HG02981 (cell line): ENCODE measurements around the gene BPIFB2.
"Not testable (repeated sequence)": the region's sequence is repeated elsewhere in the genome, so short reads cannot be mapped to it uniquely, and the experiment has no call there.

ENCODE experiments used
- ATAC-seq: cut with Tn5 transposase; IDR thresholded peaks from one replicate; pipeline ENCODE4 v1.9.1; 2021; ENCODE audit warnings: mild to moderate bottlenecking, moderate library complexity; ENCODE audit not compliant: unreplicated experiment

Gene BPIFB2

DNA sequence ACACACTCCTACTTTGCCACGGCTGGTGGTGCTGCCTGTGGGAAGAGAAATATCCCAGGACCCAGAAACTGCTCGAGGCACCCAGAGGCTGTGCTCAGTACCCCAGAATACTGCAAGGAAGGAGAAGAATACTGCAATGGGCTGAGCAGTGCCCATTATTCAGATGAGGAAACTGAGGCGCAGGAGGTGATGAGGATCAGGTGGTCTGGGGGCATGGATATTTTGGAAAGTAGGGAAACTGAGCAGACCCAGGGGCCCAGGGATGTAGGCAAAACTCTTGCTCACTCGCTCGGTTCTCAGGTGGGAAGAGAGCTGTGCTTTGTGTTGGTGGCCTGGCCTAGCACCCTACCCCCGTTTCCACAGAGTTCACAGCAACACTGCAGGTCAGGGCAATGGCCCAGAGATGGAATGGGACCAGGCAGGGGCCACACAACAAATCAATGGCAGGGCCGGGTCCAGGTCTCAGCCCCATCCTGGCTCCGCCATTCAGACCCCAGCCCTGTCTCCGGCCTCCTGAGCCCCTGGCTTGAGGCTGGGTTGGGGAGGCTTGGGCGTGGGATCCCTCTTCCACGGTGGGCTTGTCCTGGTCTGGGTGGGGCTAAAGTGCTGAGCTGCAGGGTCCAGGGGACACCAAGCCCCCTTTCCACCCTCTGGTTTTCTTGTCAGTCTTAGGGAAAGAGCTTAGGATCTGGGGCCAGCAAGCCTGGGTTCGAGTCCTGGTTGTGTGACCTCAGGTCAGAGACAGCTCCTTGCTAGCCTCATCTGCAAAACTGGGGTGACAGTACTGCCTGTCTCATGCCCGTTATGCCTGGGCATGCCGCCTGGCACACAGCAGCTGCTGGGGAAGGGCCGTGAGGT, 37.2 kb upstream of the BPIFB2 start:
- ATAC-seq, result no peak

DNA sequence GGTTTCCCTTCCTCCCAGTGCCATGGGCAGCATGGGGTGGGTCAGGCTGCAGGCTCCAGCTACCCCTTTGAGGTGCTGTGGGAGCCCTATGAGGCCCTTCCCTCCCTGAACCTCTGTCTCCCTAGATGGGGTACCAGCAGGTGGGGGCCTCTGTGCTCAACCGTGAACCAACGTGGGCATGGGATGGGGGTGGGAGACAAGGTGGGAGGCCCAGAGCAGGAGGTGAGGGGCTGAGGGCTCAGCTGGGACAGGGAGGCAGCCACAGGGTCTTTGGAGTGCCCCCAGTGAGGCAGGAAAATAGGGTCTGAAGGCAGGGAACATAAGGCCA, 36.6 kb upstream of the BPIFB2 start:
- no peak for ATAC-seq

DNA sequence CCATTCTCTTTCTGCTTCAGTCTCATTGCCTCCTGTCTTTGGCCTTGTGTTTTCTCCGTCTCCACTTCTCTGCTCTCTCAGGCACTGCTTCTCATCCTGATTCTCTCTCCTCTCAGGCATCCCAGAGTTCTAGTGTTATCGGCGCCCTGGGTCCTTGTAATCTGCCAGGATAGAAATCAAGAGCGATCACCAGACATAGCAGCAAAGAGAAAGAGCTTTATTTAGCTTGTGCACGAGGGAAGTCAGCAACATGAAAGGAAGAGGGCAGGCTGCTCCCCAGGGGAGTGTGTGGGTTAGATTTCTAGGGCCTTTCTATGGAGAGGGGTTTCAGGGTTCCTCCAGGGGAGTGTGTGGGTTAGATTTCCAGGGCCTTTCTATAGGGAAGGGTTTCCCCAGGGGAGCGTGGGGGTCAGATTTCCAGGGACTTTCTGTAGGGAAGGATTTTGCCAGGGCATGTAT, 35.8 kb upstream of the BPIFB2 start:
- no peak for ATAC-seq

DNA sequence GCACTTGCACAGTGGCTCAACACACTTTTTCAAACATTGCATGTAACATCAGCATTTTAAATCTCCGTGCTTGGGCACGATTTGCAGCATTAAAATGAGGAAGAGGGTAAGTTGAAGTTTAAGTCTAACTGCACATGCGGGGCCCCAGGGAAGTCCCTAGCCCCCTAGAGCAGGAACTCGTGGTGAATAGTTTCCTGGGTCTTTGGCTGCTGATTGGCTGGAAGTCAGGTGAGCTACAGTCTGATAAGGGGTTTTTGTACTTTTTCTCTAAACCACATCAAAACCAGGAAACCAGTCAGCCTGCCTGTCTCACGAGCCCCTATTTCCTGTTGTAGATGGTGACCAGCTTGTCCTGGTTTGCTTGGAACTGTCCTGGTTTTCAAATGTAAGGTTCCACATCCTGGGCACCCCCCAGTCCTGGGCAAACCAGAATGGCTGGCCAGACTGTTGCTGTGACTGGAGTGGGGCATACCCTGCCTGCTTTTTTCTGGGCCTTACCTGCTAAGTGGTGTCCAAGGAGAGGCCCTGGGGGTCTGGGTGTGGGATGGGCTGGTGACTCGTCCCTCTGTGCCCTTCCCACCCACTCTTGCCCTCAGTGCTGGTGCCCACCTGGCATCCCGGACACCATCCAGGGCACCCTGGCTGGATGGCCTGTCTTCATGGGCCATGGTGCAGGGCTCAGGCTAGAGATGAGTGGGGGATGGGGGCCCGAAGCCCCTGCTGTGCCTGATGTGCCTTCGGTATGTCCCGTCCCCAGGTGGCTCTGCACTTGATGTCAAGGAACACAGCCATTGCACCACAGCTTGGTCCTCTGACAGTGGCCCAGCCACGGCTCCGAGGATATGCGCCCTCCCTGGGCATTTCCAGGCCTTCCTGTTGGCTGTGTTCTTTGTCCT, 35.1 kb upstream of the BPIFB2 start:
- ATAC-seq, result peak; percentile 78

DNA sequence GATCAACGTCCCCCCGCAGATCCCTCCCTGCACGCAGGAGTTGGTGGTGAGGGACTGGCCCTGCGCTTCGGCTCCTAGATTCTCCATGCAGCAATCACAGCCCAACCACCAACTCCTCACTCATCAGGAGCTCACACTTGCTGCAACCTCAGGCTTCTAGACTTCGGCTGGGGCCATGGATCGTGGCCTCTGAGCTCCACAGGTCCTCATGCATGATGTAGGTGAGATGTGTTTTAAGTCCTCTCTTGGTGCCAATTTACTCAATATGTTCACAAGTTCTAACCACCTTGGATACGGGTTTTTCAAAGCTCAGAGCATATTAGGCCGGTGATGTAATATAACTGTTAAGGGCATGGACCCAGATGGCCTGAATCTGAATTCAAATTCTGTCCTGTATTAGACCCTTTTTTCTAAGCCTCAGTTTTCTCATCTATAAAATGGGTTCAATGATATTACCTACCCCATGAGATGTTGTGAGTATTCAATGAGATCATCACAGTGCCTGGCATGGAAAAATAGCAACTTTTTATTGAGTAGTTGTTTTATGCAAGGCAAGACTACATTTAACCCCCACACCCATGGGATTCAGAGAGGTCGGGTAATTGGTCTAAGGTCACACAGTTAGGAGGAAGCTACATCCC, 34.3 kb upstream of the BPIFB2 start:
- no peak for ATAC-seq

DNA sequence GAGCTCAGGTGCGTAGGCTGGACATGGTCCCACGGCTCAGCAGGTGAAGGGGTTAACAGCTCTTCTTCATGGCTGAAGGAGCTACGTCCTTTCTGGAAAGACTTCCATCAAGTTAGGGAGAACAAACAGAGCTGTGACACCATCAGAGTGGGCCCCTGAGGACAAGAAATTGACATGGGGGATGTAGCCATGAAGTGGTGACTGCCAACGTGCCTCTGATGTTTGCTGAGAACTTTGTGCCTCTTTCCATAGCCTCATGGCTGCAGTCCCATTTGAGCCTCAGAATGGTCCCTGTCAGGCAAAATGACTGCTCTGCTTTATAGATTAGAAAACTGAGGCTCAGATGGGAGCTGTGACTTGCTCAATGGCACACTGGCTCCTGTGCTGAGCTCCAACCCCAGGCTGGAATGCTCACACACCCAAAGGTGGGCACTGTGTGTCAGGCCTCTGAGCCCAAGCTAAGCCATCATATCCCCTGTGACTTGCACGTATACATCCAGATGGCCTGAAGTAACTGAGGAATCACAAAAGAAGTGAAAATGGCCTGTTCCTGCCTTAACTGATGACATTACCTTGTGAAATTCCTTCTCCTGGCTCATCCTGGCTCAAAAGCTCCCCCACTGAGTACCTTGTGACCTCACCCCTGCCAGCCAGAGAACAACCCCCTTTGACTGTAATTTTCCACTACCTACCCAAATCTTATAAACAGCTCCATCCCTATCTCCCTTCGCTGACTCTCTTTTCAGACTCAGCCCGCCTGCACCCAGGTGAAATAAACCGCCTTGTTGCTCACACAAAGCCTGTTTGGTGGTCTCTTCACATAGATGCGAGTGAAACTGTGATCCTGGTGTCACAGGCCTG, 33.1 kb upstream of the BPIFB2 start:
- ATAC-seq, result not testable (repeated sequence)

DNA sequence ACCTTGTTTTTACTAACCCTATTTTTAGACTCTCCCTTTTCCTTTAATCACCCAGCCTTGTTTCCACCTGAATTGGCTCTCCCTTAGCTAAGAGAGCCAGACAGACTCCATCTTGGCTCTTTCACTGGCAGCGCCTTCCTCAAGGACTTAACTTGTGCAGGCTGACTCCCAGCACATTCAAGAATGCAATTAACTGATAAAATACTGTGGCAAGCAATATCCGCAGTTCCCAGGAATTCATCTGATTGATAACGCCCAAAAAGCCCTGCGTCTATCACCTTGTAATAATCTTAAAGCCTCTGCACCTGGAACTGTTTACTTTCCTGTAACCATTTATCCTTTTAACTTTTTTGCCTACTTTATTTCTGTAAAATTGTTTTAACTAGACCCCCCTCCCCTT, 32.4 kb upstream of the BPIFB2 start:
- ATAC-seq, result not testable (repeated sequence)

DNA sequence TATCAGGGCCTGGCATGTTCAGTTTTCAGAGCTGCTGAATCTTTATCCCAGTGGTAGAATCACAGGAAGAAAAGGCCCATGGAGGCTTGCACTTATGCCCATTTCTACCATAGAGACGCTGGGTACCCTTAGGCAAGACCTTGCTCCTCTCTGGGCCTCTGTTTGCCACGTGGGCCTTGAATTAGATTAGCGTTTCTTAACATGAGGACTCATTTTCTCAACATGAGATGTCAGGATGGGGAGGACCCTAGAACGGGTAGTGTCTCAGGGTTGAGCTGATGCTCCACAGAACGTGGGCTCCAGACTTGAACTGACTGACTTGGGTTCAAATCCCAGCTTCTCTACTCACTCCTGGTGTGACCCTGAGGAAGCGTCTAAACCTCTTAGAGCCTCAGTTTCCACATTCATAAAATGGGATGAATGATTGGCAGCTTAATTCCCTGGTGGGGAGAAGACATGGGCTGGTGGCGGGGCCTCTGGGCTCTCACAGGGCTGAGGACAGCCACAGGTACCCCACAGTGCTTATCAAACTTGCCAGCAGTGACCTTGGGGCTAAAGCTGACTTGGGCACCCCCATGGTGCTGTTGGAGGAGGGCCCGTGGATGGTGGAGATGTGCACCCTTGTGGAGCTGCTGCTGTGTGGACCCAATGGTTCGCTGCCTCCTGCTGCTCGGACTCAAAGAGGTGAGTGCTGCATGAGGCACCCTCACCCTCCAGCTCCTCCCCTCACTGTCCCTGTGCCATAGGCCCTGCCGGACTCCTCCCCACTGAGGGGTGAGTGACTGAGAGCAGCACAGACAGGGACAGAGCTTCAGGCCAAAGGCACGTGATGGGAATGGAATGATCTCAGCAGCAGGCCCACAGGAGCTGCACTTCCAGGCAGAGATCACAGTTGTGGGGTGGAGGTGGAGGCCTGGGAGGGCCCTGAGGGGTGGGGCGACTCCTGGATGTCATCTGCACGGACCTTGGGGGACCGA, 31.5 kb upstream of the BPIFB2 start:
- no peak for ATAC-seq

DNA sequence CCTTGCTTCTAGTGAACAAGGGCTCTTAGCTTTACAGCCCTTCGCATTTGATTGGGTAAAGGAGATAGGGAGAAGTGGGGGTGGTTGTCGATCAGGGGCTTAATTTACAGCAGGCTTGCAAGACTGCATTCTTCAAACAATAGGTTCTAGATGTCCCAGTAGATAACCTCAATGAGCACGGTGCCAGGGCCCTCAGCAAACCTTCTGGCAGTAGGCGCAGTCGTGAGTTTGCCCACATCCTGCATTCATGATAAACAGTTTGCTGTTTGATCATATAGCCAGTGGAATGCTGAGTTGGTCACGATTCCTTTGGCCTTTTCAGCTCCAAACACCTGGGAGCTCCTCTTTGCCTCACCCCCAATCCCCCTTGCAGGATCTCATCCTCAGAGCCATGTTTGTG, 30.8 kb upstream of the BPIFB2 start:
- ATAC-seq, result no peak

DNA sequence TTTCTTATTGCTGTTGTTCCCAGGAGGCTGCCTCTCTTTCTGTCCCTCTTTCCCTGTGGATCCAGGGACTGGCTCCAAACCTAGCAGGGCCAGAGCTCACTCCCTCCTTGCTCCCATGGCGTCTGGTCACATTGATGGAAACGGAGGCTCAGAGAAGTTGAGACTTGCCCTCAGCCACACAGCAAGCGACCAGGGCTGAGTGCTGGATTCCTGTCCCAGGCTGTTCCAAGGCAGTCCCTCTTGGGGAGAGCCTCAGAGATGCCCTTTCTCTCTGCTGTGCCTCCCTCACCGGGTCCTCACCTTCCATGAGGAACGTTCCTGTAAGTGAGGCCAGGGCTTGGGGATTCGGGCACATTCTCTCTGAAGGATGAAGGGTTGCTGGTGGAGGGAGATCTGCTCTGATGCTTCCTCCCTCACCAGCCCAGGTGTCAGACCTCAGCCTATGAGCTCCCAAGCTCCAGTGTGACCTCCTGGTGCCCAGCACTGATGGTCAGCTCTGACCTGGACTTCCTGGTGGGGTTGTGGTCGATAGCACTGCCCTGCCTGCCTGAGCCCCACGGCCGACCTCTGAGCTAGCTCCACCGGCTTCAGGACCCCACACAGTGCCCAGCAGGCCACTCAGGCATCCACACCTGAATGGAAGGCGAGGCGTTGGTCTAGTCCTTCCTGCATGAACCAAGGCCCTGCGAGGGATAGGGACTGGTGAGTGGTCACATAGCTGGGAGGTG, 30.1 kb upstream of the BPIFB2 start:
- no peak for ATAC-seq

DNA sequence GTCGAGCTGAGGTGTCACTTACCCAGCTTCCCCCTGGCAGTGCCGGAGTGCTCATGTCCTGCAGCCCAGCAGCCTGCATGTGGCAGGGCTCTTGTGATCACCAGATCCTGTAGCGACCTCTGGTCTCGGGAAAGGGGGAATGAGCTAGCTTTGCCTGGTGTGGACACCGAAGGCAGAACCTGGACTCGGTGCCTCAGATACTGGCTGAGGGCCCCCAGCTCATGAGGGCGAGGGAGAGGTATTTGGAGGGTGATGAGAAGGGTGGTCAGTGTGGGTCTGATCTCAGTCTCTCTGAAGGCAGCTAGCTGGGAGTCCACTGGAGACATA, 29.5 kb upstream of the BPIFB2 start:
- no peak for ATAC-seq

DNA sequence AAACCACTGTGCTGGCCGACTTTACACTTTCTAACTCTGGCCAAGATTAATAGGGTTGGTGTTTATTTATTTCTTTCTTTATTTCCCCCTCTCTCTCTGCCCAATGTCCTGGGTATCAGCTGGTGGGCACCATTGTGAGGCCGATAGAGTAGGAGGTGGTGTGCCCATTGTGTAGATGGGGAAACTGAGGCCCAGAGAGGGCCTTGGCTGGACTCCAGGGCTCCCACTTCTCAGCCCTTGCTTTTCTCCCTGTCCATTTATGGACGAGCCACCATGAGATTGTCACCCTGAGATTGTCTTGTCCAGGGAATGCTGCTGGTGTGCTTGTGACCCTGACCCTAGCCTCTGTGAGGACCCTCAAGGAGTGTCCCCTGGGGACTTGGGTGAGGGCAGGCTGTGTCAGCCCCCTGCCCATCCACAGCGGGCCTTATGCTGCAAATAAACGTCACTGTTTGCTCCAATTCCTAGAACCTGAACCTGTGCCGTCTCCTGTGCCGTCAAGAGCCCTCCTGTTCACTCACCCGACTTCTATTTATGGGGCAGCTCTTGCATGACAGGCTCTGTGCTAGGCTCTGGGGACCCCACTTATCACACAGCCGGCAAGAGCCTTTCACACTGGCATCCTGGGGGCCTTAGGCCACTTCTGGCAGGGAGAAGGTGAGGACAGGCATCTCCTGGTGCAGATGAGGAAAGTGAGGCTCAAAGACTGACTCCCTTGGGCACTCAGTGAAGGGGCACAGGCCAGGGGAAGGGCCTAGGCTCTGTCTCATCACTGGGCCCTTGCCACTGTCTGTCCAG, 28.1 kb upstream of the BPIFB2 start:
- ATAC-seq, result no peak

DNA sequence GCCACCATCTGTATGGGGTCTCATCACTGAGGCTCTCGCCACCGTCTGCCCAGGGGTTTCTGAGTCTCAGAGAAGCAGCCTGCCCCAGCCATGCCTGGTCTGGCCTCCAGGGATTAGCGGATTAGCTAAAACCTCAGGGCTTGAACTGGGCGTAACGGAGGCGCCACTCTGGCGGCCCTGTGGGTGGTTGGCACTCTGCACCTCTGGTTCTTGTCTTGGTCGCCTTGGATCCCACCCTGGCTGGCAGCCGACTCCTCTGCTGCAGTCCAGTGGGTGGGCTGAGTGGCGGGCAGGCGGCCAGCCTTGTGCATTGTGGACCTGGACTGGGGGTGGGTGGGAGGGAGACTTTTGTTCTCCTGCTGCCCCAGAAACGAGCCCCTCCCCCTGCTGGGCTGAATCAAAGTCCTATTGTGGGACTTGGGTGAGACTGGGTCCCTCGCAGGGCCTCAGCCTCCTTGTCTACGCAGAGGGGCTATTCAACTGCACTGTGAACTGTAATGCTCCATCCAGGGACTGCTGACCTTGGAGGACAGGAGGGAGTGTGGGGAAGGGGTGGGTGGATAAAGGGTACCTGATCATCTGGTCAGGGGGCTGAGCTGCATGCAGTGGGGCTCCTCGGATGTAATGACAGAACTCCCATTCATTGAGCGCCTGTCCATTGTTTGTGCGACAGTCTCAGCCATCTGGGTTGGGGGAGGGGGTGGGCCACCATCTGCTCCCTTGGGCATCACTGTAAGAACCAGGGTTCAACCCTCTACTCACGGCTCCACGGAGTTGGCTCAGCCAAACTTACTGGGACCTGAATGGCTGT, 27.2 kb upstream of the BPIFB2 start:
- ATAC-seq, result no peak

DNA sequence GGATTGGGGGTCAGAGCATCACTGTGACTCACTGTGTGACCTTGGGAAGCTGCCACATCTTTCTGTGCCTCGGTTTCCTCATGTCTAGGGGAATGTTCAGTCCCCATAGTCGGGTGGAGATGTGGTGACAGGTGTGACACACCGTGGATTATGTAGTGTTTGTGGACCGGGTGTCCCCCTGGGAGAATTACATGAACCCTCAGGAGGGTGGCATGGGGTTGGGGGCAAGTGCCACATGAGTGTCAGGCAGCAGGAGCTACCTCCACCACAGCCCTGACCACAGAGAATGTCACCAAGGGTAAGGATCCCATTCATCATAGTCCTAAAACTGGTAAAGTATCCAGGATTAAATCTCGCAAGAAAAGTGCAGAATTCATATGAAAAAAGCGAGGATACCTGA, 26.5 kb upstream of the BPIFB2 start:
- ATAC-seq, result no peak

DNA sequence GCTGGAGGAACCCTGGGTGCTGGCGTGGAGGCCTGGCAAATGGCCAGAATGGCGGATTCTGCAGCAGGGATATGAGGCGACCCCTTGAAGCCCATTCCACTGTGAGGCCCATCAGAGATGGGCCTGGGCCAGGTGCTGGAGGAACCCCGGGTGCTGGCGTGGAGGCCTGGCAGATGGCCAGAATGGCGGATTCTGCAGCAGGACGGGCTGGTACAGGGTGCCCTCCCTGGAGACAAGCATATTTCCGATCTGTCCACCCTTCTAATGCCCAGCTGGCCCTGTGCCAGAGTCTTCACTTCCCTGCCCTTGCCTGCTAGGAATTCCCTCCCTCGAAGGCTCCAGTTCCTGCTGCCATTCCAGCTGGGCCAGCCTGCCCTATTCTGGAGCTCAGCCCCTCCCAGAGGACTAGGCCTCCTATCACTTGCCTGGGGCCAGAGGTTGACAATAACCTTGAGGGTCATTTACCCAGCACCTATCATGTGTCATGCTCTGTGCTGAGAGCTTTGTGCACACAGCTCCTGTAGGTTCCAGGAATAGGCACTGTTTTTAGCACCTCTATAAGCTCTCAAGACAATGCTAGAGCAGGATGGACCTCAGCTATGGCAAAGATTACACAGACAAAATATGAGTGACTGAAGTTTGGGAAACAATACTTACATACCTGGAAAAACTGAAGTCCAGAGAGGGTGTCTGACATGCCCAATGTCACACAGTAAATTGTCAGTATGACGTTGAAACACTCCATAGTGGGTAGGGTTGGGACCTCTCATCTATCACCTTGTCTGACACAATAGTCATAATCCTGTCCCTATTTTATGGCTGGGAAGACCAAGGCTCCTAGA, 24.7 kb upstream of the BPIFB2 start:
- ATAC-seq, result no peak

DNA sequence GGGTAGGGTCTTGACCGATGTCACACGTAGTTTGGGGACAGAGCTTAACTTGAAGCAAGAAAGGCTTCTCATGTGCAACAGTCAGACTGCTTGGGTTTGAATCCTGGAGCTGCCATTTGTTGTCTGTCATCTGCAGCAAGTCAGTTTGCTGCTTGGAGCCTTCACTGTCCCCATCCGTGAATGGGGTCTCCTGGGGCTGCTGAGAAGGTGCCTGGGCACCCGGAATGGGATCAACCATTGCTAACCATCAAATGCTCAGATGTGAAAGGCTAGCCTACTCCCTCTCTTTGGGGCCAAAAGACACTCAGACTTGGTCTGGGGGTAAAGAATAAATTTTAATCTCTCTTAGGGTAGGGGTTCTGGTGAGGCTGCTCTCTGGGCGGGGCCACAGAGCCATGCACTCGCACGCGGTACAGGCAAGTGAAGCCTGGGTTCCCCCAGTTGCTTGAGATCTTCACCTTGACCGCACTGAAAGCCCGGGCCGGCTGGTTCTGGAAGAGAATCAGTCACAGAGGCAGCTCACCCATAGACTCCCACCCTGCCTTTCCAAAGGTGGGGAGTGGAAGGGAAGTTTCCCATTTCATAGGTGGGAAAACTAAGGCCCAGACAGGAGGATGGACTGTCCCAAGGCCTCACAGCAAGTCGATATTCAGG, 23.9 kb upstream of the BPIFB2 start:
- ATAC-seq, result no peak
